Neural cell (in vitro differentiated cells): ENCODE data around the gene IFT74.

Experiments used
- EP300 ChIP-seq: fragments of 450-650 bp; conservative IDR thresholded peaks from 2 replicates; pipeline ENCODE4 v1.6.1; 2014; ENCODE audit warnings: antibody characterized with exemption, mild to moderate bottlenecking, moderate library complexity; ENCODE audit not compliant: poor library complexity, severe bottlenecking
- EZH2 ChIP-seq: fragments of 200-600, 300-800 bp; shearing (Covaris generic), sonication (generic); IDR thresholded peaks from 2 replicates; pipeline ENCODE4 v1.6.1; 2014; ENCODE audit warnings: antibody characterized with exemption, low read length, borderline replicate concordance, mild to moderate bottlenecking; ENCODE audit not compliant: insufficient read depth, poor library complexity, severe bottlenecking
- MXI1 ChIP-seq: fragments of 450-650 bp; conservative IDR thresholded peaks from 2 replicates; pipeline ENCODE4 v1.6.1; 2014; ENCODE audit warnings: antibody characterized with exemption, mild to moderate bottlenecking; ENCODE audit not compliant: poor library complexity, severe bottlenecking
- POLR2AphosphoS5 ChIP-seq: IDR thresholded peaks from 2 replicates; pipeline ENCODE4 v1.6.1; 2012
- SMC3 ChIP-seq: fragments of 450-650 bp; conservative IDR thresholded peaks from 2 replicates; pipeline ENCODE4 v1.6.1; 2014; ENCODE audit warnings: antibody characterized with exemption, mild to moderate bottlenecking, moderate library complexity; ENCODE audit not compliant: poor library complexity
- TAF1 ChIP-seq: IDR thresholded peaks from 2 replicates; pipeline ENCODE4 v1.6.1; 2012; ENCODE audit warnings: low read depth
- TF ChIP-seq, protein P1 (sequence below): fragments of 450-650 bp; IDR thresholded peaks from 2 replicates; pipeline ENCODE4 v1.5.1; 2014; ENCODE audit warnings: antibody characterized with exemption, mild to moderate bottlenecking, moderate library complexity; ENCODE audit not compliant: poor library complexity, severe bottlenecking

DNA sequence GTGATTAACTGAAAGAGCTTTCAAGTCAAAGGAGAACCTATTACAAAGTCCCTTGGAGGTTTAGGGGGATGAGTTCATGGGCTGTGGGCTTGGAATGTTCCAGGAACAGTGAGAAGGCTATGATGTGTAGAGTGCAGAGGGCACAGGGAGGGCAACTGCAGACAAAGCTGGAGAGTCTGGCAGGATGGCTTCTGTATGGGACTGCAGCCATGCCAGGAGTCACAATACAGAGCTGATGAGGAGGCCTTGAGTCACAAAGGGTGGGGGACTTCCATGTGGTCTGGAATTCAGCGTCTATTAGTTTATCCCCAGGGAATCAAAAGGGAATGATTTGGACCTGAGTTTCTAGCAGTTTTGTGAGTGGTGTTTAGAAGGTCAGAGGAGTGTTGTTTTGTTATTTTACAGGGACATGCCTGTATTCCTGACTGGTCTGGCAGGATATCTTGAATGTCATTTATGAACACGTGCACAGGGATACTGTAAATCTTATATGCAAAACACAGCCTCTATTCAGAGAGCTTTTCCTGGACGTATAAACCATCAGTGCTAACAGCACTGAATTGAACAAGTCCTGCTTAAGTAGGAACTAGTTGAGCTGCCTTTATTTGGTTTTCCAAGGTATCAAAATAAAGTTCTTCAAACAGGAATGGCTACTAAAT lies 138.6 kb downstream of the IFT74 start:
- TF ChIP-seq, protein P1, sequence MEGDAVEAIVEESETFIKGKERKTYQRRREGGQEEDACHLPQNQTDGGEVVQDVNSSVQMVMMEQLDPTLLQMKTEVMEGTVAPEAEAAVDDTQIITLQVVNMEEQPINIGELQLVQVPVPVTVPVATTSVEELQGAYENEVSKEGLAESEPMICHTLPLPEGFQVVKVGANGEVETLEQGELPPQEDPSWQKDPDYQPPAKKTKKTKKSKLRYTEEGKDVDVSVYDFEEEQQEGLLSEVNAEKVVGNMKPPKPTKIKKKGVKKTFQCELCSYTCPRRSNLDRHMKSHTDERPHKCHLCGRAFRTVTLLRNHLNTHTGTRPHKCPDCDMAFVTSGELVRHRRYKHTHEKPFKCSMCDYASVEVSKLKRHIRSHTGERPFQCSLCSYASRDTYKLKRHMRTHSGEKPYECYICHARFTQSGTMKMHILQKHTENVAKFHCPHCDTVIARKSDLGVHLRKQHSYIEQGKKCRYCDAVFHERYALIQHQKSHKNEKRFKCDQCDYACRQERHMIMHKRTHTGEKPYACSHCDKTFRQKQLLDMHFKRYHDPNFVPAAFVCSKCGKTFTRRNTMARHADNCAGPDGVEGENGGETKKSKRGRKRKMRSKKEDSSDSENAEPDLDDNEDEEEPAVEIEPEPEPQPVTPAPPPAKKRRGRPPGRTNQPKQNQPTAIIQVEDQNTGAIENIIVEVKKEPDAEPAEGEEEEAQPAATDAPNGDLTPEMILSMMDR = no peak
- TF ChIP-seq EZH2 = no peak
- TF ChIP-seq POLR2AphosphoS5 = no peak
- no peak for TF ChIP-seq TAF1
- TF ChIP-seq MXI1 = no peak
- TF ChIP-seq EP300 = no peak
- no peak for TF ChIP-seq SMC3
